ENCODE data around the gene FBXL12. TPM values are rescaled to one million over a fixed set of nuclear protein-coding genes. Genes with fewer than 3 reads are reported as not detected.

Gene FBXL12
- total and polyA plus RNA-seq, 2 of the 4 experiments (the other 2 are of a cell fraction), result 8.1 to 42.6 TPM

DNA sequence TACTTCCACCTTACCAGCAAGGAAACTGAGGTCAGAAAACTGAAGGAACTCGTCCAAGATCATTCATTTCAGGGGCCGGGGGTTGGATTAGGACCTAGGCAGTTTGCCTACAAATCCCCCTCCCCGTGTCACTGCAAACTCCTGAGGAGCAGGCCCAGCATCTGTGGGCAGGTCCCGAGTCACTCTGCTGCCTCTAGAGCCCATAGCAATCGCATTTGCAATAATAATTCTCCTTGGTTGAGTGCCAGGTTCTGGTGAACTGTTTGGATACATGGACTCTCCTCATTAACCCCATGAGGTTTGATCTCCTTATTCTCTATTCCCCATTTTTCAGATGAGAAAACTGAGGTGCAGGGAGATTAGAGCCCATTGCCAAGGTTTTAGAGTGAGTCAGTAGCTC lies 17.1 kb upstream of the FBXL12 start:
- Histone ChIP-seq H3K27ac (ENCODE audit: insufficient read depth, low read length) (no peak overlapping the region), H3K18ac (ENCODE audit: low read depth, low read length) (no peak overlapping the region), H2BK20ac (ENCODE audit: low read depth, low read length) (no peak overlapping the region), H4K8ac (ENCODE audit: low read depth in 2 of 2, low read length in 2 of 2) (no peak overlapping the region), H4K91ac (ENCODE audit: insufficient read depth, low read depth, low read length) (no peak overlapping the region), H3K9me1 (ENCODE audit: insufficient read depth, low read length) (peaks cover 9% of the 10 kb centered on the region; the same call in 1 of the 2 replicates), H2AK5ac (ENCODE audit: low read depth, low read length) (no peak overlapping the region), H3K4me2 (ENCODE audit: low read depth, low read length) (peak overlapping the region; percentile 80), H2AK9ac (replicated peaks; ENCODE audit: low read depth, low read length, poor library complexity) (peak overlapping the region; percentile 75), H3K9me3 (ENCODE audit: control insufficient read depth, insufficient read depth, low read length) (no peaks in the 10 kb centered on the region), H2AFZ (replicated peaks; ENCODE audit: low read length, poor library complexity) (no peak overlapping the region), H2BK15ac (ENCODE audit: low read depth, low read length) (no peak overlapping the region), H2BK5ac (ENCODE audit: low read depth, low read length, poor library complexity, severe bottlenecking) (no peak overlapping the region), H3K4me1 (ENCODE audit: control insufficient read depth, insufficient read depth, low read length) (no peaks in the 10 kb centered on the region; the same call in 1 of the 2 replicates), H4K5ac (ENCODE audit: low read depth, low read length) (no peak overlapping the region), H3K14ac (replicated peaks; ENCODE audit: low read depth, low read length) (peak overlapping the region; percentile 71; the same call in 1 of the 2 replicates), H3K4ac (ENCODE audit: low read depth, low read length) (no peak overlapping the region), H3K4me3 (ENCODE audit: insufficient read depth, low read depth, low read length) (peak overlapping the region; percentile 59), H3K27me3 (ENCODE audit: control insufficient read depth, insufficient read depth, low read length) (no peaks in the 10 kb centered on the region), H3K36me3 (ENCODE audit: control insufficient read depth, insufficient read depth, low read length) (peaks cover 17% of the 10 kb centered on the region), H2BK120ac (ENCODE audit: low read depth, low read length) (no peak overlapping the region), H3K56ac (ENCODE audit: extremely low read depth, insufficient read depth, low read length) (no peak overlapping the region), H4K20me1 (ENCODE audit: insufficient read depth, low read length) (peaks cover 3% of the 10 kb centered on the region; the same call in 1 of the 2 replicates), H3K9ac (ENCODE audit: low read depth, low read length) (peak overlapping the region; percentile 53), H3K23ac (ENCODE audit: low read depth, low read length) (peak overlapping the region; percentile 48; the same call in 1 of the 2 replicates), H3K79me1 (ENCODE audit: low read depth in 1 of 2, low read length in 2 of 2) (peaks cover 24 to 64% of the 10 kb centered on the region in 2 experiments)
- TF ChIP-seq RCOR1 (IDR thresholded peaks at IDR 0.05; ENCODE audit: insufficient replicate concordance, low read length) (no peak), POLR2A (IDR thresholded peaks at IDR 0.05; ENCODE audit: low read depth, low read length) (no peak), CHD1 (IDR thresholded peaks at IDR 0.05; ENCODE audit: low read depth, low read length) (no peak), RFX5 (IDR thresholded peaks at IDR 0.05; ENCODE audit: low read depth, low read length) (no peak), FOS (IDR thresholded peaks at IDR 0.05; ENCODE audit: low read depth, low read length) (no peak), MXI1 (IDR thresholded peaks at IDR 0.05; ENCODE audit: borderline replicate concordance, low read depth, low read length) (no peak), RAD21 (IDR thresholded peaks at IDR 0.05; ENCODE audit: low read length) (no peak), CEBPB (IDR thresholded peaks at IDR 0.05; ENCODE audit: low read depth, low read length) (no peak), MAZ (IDR thresholded peaks at IDR 0.05; ENCODE audit: borderline replicate concordance, low read depth, low read length) (no peak), NFE2L2 (IDR thresholded peaks at IDR 0.05; ENCODE audit: low read depth, low read length) (no peak)
- TF ChIP-seq, protein P1, sequence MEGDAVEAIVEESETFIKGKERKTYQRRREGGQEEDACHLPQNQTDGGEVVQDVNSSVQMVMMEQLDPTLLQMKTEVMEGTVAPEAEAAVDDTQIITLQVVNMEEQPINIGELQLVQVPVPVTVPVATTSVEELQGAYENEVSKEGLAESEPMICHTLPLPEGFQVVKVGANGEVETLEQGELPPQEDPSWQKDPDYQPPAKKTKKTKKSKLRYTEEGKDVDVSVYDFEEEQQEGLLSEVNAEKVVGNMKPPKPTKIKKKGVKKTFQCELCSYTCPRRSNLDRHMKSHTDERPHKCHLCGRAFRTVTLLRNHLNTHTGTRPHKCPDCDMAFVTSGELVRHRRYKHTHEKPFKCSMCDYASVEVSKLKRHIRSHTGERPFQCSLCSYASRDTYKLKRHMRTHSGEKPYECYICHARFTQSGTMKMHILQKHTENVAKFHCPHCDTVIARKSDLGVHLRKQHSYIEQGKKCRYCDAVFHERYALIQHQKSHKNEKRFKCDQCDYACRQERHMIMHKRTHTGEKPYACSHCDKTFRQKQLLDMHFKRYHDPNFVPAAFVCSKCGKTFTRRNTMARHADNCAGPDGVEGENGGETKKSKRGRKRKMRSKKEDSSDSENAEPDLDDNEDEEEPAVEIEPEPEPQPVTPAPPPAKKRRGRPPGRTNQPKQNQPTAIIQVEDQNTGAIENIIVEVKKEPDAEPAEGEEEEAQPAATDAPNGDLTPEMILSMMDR (conservative IDR thresholded peaks at IDR 0.05; ENCODE audit: low read depth, low read length), result no peak
- TF ChIP-seq, protein P2, sequence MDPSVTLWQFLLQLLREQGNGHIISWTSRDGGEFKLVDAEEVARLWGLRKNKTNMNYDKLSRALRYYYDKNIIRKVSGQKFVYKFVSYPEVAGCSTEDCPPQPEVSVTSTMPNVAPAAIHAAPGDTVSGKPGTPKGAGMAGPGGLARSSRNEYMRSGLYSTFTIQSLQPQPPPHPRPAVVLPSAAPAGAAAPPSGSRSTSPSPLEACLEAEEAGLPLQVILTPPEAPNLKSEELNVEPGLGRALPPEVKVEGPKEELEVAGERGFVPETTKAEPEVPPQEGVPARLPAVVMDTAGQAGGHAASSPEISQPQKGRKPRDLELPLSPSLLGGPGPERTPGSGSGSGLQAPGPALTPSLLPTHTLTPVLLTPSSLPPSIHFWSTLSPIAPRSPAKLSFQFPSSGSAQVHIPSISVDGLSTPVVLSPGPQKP (IDR thresholded peaks at IDR 0.05; ENCODE audit: borderline replicate concordance, low read depth, low read length), result no peak
- TF ChIP-seq, protein P3, sequence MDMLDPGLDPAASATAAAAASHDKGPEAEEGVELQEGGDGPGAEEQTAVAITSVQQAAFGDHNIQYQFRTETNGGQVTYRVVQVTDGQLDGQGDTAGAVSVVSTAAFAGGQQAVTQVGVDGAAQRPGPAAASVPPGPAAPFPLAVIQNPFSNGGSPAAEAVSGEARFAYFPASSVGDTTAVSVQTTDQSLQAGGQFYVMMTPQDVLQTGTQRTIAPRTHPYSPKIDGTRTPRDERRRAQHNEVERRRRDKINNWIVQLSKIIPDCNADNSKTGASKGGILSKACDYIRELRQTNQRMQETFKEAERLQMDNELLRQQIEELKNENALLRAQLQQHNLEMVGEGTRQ (IDR thresholded peaks at IDR 0.05; ENCODE audit: low read depth, low read length), result no peak
- dilution Hi-C loops (cut with HindIII; ENCODE audit: low sequenced_read_pairs, unreplicated experiment) (no loop called here), in situ Hi-C loops (cut with MboI; ENCODE audit: low sequenced_read_pairs) (no loop called here), intact Hi-C loops (cut with micrococcal nuclease) (no loop called here)
- ATAC-seq (ENCODE audit: low read depth), result no peak
- 0% methylated on average over 1 of the region's 5 CpGs; no CpG with 5 or more reads in 1 of the 2 experiments for WGBS, 2 experiments (ENCODE audit: extremely low coverage in 2 of 2, insufficient read length in 1 of 2)
- peak; percentile 43 for DNase-seq
- CTCF ChIA-PET, result no interaction called here
- no TSS peak for BruUV-seq (replicated peaks)
- POLR2A ChIA-PET (ENCODE audit: unreplicated experiment), result no interaction called here
